Uterus (tissue), 4 donors: ENCODE measurements around the gene SEMA3D. TPM values are rescaled to one million over a fixed set of nuclear protein-coding genes. Genes with fewer than 3 reads are reported as not detected.

Experiments
- DNase-seq, 2 donors: peaks; one replicate each; pipeline ENCODE4 v3.0.0-alpha.2; 2019 to 2020
- H3K27ac ChIP-seq, 2 donors: fragments of 200-600 bp; sonication (generic); 1 replicate in 1 of 2; 2 replicates in 1 of 2; pipeline ENCODE4 v1.5.1; 2016 to 2018
- H3K27me3 ChIP-seq, 2 donors: fragments of 200-600 bp; sonication (generic); one replicate each; pipeline ENCODE4 v1.5.1; 2018 to 2019; ENCODE audit warnings: control low read depth in 1 of 2
- H3K36me3 ChIP-seq, 2 donors: fragments of 200-600 bp; sonication (generic); one replicate each; pipeline ENCODE4 v1.5.1; 2019; ENCODE audit warnings: control low read depth in 1 of 2
- H3K4me1 ChIP-seq, 2 donors: fragments of 200-600 bp; sonication (generic); one replicate each; pipeline ENCODE4 v1.5.1; 2018 to 2019; ENCODE audit warnings: control low read depth in 1 of 2
- H3K4me3 ChIP-seq, 2 donors: fragments of 200-600 bp; sonication (generic); 1 replicate in 1 of 2; 2 replicates in 1 of 2; pipeline ENCODE4 v1.5.1; 2018 to 2019; ENCODE audit warnings: mild to moderate bottlenecking in 1 of 2
- H3K9me3 ChIP-seq, 2 donors: fragments of 200-600 bp; sonication (generic); one replicate each; pipeline ENCODE4 v1.5.1; 2019; ENCODE audit warnings: control low read depth in 1 of 2
- POLR2A ChIP-seq, 2 donors: fragments of 450-650 bp; IDR thresholded peaks; one replicate each; pipeline ENCODE4 v1.6.1; 2016; ENCODE audit warnings: antibody characterized with exemption in 2 of 2, mild to moderate bottlenecking in 1 of 2, moderate library complexity in 1 of 2
- intact Hi-C: fragments of 100-400 bp; cut with DNase I; formaldehyde crosslinking; loops from one replicate; pipeline ENCODE4 v1.15.1; 2023; ENCODE audit warnings: low total_unique reads
- total RNA-seq, 4 donors: library from RNA; depleted of rRNA in 3 of 4; stranded (reverse); fragments of >200 nt in 3 of 4; gene quantifications; one replicate each; pipeline versions ENCODE4 v1.1.0 to v1.2.4, GENCODE V29; 2014 to 2023
- TF ChIP-seq, protein P1 (sequence below), 4 experiments: fragments of 200-600 bp in 2 of 4; fragments of 450-650 bp in 2 of 4; sonication (generic) in 2 of 4; IDR thresholded peaks; one replicate each; pipeline ENCODE4 v1.5.1; 2016 to 2019; ENCODE audit warnings: antibody characterized with exemption in 4 of 4, mild to moderate bottlenecking in 2 of 4, moderate library complexity in 1 of 4
- donor health status: DM: yes; HTN: yes; CAD: no.

The SEMA3D gene
- total RNA-seq, 4 donors from 2014 or later, result 7.1 to 68.6 (median 20.4) TPM

DNA sequence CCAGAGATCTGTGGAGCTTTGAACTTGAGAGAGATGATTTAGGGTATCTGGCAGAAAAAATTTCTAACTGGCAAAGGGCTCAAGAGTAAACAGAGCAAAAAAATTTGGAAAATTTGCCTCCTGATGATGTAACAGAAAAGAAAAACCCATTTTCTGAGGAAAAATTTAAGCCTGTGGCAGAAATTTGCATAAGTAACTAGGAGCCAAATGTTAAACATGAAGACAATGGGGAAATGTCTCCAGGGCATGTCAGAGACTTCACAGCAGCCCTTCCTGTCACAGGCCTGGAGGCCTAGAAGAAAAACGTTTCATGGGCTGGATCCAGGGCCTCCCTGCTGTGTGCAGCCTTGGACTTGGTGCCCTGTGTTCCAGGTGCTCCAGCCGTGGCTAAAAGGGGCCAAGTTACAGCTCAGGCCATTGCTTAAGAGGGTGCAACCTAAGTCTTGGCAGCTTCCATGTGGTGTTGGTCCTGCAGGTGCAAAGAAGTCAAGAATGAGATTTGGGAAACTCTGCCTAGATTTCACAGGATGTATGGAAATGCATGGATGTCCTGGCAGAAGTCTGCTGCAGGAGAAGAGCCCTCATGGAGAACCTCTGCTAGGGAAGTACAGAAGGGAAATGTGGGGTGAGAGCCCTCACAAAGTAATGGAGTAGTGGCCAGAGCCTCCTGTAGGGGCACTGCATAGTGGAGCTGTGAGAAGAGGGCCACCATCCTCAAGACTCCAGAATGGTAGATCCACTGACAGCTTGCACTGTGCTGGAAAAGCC, 8.1 kb downstream of the SEMA3D start:
- intact Hi-C loops, result no loop called here
- H3K4me3 ChIP-seq, result no peak overlapping the region
- DNase-seq, result no peak
- H3K27ac ChIP-seq, result no peak overlapping the region
- no peaks in the 10 kb centered on the region for H3K36me3 ChIP-seq
- no peaks in the 10 kb centered on the region for H3K9me3 ChIP-seq
- no peak for TF ChIP-seq POLR2A (IDR thresholded peaks at IDR 0.05)
- TF ChIP-seq, protein P1, sequence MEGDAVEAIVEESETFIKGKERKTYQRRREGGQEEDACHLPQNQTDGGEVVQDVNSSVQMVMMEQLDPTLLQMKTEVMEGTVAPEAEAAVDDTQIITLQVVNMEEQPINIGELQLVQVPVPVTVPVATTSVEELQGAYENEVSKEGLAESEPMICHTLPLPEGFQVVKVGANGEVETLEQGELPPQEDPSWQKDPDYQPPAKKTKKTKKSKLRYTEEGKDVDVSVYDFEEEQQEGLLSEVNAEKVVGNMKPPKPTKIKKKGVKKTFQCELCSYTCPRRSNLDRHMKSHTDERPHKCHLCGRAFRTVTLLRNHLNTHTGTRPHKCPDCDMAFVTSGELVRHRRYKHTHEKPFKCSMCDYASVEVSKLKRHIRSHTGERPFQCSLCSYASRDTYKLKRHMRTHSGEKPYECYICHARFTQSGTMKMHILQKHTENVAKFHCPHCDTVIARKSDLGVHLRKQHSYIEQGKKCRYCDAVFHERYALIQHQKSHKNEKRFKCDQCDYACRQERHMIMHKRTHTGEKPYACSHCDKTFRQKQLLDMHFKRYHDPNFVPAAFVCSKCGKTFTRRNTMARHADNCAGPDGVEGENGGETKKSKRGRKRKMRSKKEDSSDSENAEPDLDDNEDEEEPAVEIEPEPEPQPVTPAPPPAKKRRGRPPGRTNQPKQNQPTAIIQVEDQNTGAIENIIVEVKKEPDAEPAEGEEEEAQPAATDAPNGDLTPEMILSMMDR (IDR thresholded peaks at IDR 0.05), result no peak
- H3K27me3 ChIP-seq, result no peaks in the 10 kb centered on the region
- H3K4me1 ChIP-seq, result no peaks in the 10 kb centered on the region

DNA sequence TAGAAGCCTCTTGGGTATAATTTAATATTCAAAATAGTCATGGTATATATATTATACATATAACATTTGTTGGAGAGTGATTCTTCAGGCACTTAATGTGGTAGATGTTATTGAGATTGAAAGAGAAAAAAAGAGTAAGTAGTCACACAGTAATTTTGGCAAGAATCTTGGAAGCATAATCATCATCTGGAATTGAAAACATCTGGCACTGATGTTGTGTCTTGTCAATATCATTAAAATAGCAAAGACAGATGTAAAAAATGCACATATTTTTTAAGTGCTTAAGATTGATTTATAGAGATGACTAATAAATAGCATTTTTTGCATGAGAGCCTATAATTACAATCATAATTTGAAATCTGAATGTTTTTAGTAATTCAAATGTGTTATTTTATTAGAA, 9.5 kb downstream of the SEMA3D start:
- Histone ChIP-seq H3K4me1 (no peaks in the 10 kb centered on the region), H3K36me3 (no peaks in the 10 kb centered on the region), H3K27me3 (no peaks in the 10 kb centered on the region), H3K9me3 (no peaks in the 10 kb centered on the region), H3K4me3 (no peak overlapping the region), H3K27ac (no peak overlapping the region)
- no peak for DNase-seq
- intact Hi-C loops, result no loop called here
- TF ChIP-seq, protein P1 (IDR thresholded peaks at IDR 0.05), result no peak
- no peak for TF ChIP-seq POLR2A (IDR thresholded peaks at IDR 0.05)

DNA sequence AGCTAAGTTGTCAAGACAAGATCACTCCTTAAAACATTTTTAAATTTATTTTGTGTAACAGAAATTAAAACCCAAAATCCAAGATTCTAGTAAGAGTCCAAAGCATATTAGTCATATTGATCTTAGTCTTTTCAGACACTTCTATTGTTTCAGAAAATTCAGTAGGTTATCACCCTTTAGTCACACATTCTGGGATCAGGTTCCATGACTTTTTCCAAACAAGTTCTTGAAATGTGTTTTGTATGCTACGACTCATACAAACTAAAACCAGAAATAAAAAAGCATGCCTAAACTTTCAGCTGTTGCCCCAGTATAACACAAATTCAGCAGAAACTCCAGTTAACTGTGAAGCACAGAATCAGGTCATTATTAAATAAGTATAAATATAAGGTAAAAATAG, 10.7 kb downstream of the SEMA3D start:
- H3K27ac ChIP-seq, result no peak overlapping the region
- H3K9me3 ChIP-seq, result no peaks in the 10 kb centered on the region
- no peak overlapping the region for H3K4me3 ChIP-seq
- no peaks in the 10 kb centered on the region for H3K4me1 ChIP-seq
- TF ChIP-seq POLR2A (IDR thresholded peaks at IDR 0.05), result no peak
- TF ChIP-seq, protein P1 (IDR thresholded peaks at IDR 0.05), result no peak
- H3K27me3 ChIP-seq, result no peaks in the 10 kb centered on the region
- H3K36me3 ChIP-seq, result no peaks in the 10 kb centered on the region
- intact Hi-C loops, result no loop called here
- DNase-seq, result no peak

DNA sequence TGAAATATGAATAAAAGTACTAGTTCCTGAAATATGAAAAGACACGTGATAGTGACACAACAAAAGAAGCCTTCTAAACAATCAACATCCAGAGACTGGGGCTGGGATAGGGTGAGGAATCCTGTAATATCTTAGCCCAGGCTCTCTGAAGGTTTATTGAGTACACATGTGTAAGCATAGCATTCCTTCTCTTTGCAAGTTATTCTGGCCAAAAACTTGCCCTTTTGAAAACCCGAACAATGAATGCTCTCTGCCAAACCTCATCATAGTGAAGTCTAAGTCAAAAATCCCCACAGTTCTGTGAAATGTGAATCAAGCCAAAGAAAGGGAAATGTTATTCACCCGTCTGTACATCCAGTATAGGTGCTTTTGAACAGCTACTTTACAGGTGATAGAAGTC, 11.6 kb downstream of the SEMA3D start:
- no peak for DNase-seq
- no peak overlapping the region for H3K27ac ChIP-seq
- no peaks in the 10 kb centered on the region for H3K36me3 ChIP-seq
- no peaks in the 10 kb centered on the region for H3K27me3 ChIP-seq
- no peak for TF ChIP-seq POLR2A (IDR thresholded peaks at IDR 0.05)
- TF ChIP-seq, protein P1 (IDR thresholded peaks at IDR 0.05), result no peak
- H3K4me1 ChIP-seq, result no peaks in the 10 kb centered on the region
- intact Hi-C loops, result no loop called here
- H3K9me3 ChIP-seq, result no peaks in the 10 kb centered on the region
- H3K4me3 ChIP-seq, result no peak overlapping the region

DNA sequence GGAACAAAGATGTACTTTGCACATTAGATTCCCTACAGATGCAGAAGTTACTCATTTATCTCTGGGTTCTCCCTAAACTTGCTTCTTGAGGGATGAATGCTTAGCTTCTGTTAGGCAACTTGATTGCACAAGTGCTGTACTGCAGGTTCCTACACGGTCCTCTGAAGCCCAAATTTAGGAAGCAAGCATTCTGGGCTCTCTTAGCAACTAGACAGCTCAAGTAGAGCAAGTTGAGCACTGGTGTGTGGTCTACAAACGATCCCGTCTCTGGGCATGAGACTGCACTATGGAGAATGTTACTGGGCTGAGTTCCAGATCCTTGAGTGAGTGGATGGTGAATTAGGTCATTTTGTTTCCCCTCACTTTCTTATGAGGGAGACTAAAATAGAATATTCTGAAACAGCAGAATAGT, 14.3 kb downstream of the SEMA3D start:
- Histone ChIP-seq H3K4me3 (no peak overlapping the region), H3K27ac (no peak overlapping the region)

More for the DNA sequence above, 14.3 kb downstream of the SEMA3D start:
- Histone ChIP-seq H3K36me3 (no peaks in the 10 kb centered on the region), H3K27me3 (no peaks in the 10 kb centered on the region), H3K4me1 (no peaks in the 10 kb centered on the region), H3K9me3 (no peaks in the 10 kb centered on the region)
- intact Hi-C loops, result no loop called here
- no peak for DNase-seq
- TF ChIP-seq POLR2A (IDR thresholded peaks at IDR 0.05), result no peak
- TF ChIP-seq, protein P1 (IDR thresholded peaks at IDR 0.05), result no peak
